KMS-11 (cell line): ENCODE data around the gene ETDA.
"Not testable (repeated sequence)": the region's sequence is repeated elsewhere in the genome, so short reads cannot be mapped to it uniquely, and the experiment has no call there.

ENCODE experiments used
- H2AFZ ChIP-seq: fragments of 200-600 bp; sonication (generic); 2 replicates; pipeline ENCODE4 v1.6.1; 2016; ENCODE audit warnings: antibody characterized with exemption, mixed run types, low read depth
- H3K27ac ChIP-seq: fragments of 200-600 bp; sonication (generic); 2 replicates; pipeline ENCODE4 v1.6.1; 2016; ENCODE audit warnings: mild to moderate bottlenecking, mixed run types
- H3K27me3 ChIP-seq: fragments of 200-600 bp; sonication (generic); 2 replicates; pipeline ENCODE4 v1.6.1; 2017; ENCODE audit warnings: mild to moderate bottlenecking, low read depth, mixed run types, moderate library complexity; ENCODE audit not compliant: insufficient read depth
- H3K36me3 ChIP-seq: fragments of 200-600 bp; sonication (generic); 2 replicates; pipeline ENCODE4 v1.6.1; 2017; ENCODE audit warnings: mild to moderate bottlenecking, mixed run types; ENCODE audit not compliant: insufficient read depth
- H3K4me1 ChIP-seq: fragments of 200-600 bp; sonication (generic); 2 replicates; pipeline ENCODE4 v1.6.1; 2016; ENCODE audit warnings: mild to moderate bottlenecking, low read depth, mixed run types; ENCODE audit not compliant: poor library complexity, severe bottlenecking
- H3K4me2 ChIP-seq: fragments of 200-600 bp; sonication (generic); 2 replicates; pipeline ENCODE4 v1.7.0; 2016; ENCODE audit warnings: mild to moderate bottlenecking, mixed run types
- H3K4me3 ChIP-seq: fragments of 200-600 bp; sonication (generic); IDR thresholded peaks from 2 replicates; pipeline ENCODE4 v1.6.1; 2017; ENCODE audit warnings: low read depth, low read length, mixed read lengths; ENCODE audit not compliant: insufficient read depth
- H3K79me2 ChIP-seq: fragments of 200-600 bp; sonication (generic); 2 replicates; pipeline ENCODE4 v1.6.1; 2016; ENCODE audit warnings: low read depth, mixed run types; ENCODE audit not compliant: insufficient read depth
- H3K9ac ChIP-seq: fragments of 200-600 bp; sonication (generic); 2 replicates; pipeline ENCODE4 v1.6.1; 2016; ENCODE audit warnings: mild to moderate bottlenecking, mixed run types
- H4K20me1 ChIP-seq: fragments of 200-600 bp; sonication (generic); 2 replicates; pipeline ENCODE4 v1.6.1; 2016; ENCODE audit warnings: mild to moderate bottlenecking, mixed run types; ENCODE audit not compliant: insufficient read depth
- CTCF ChIP-seq: fragments of 200-600 bp; sonication (generic); conservative IDR thresholded peaks from 2 replicates; pipeline ENCODE4 v1.6.1; 2017; ENCODE audit warnings: low read depth, mild to moderate bottlenecking, antibody characterized with exemption, low read length, moderate library complexity, mixed read lengths

Gene ETDA

DNA sequence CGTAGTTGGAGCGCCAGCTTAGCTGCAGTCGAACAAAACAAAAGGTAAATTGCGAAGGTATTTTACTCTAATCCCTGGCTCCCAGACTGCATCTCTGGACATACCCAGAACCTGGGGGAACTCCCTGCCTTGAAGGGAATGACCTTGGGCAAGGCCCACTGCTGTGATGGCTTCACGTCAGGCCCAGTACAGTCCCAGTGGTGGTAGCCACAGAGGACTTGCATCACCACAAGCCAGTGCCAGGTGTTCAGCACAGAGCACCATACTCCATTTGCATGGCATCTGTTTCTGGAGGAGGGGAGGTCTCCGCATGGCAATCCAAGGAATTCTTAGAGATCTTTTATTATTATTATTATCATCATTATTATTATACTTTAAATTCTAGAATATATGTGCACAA lies 5.6 kb downstream of the ETDA start:
- Histone ChIP-seq H3K9ac (no peak overlapping the region), H3K4me3 (no peak overlapping the region), H3K79me2 (no peaks in the 10 kb centered on the region), H2AFZ (no peak overlapping the region), H3K4me2 (no peak overlapping the region), H3K27ac (no peak overlapping the region), H3K4me1 (no peaks in the 10 kb centered on the region), H3K36me3 (no peaks in the 10 kb centered on the region), H4K20me1 (no peaks in the 10 kb centered on the region), H3K27me3 (no peaks in the 10 kb centered on the region)
- TF ChIP-seq CTCF, result no peak

- not testable (repeated sequence) for H3K4me2 ChIP-seq, H3K27me3 ChIP-seq
Observed at GRCh38 chrX:135260976-135261375, 9.1 kb downstream of the ETDA start.

DNA sequence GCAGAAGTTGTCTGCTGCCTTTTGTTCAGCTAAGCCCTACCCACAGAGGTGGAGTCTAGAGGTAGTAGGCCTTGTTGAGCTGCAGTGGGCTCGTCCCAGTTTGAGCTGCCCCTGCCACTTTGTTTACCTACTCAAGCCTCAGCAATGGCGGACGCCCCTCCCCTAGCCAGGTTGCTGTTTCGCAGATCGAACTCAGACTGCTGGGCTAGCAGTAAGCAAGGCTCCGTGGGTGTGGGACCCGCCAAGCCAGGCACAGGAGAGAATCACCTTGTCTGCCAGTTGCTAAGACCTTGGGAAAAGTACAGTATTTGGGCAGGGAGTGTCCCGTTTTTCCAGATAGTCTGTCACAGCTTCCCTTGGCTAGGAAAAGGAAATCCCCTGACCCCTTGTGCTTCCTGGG lies 11.5 kb downstream of the ETDA start:
- H3K4me1 ChIP-seq, H3K79me2 ChIP-seq, H3K27ac ChIP-seq, H3K4me2 ChIP-seq, H4K20me1 ChIP-seq, H3K9ac ChIP-seq, H2AFZ ChIP-seq, H3K4me3 ChIP-seq, H3K36me3 ChIP-seq, H3K27me3 ChIP-seq: not testable (repeated sequence)

More at GRCh38 chrX:135260976-135261375, 9.1 kb downstream of the ETDA start:
- not testable (repeated sequence) for H3K36me3 ChIP-seq, H3K79me2 ChIP-seq, H3K27ac ChIP-seq, H3K4me3 ChIP-seq, H3K9ac ChIP-seq, H2AFZ ChIP-seq, H4K20me1 ChIP-seq, H3K4me1 ChIP-seq

DNA sequence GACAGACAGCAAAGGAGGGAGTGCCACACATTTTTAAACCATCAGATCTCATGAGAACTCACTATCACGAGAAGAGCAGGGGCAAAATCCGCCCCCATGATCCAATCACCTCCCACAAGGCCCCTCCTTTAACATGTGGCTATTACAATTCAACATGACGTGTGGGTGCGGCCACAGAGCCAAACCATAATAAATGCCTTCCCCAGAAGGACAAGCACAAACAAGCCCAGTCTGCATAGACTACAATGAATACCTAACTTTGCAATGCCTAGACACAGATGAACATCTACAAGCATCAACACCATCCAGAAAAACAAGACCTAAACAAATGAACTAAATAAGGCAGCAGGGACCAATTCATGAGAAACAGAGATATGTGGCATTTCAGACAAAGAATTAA lies 12.3 kb downstream of the ETDA start:
- H3K4me1 ChIP-seq, result no peaks in the 10 kb centered on the region
- H2AFZ ChIP-seq, result no peak overlapping the region
- no peak for TF ChIP-seq CTCF
- H3K36me3 ChIP-seq, result no peaks in the 10 kb centered on the region
- no peak overlapping the region for H3K4me2 ChIP-seq
- no peak overlapping the region for H3K27ac ChIP-seq
- no peaks in the 10 kb centered on the region for H3K79me2 ChIP-seq
- no peaks in the 10 kb centered on the region for H3K27me3 ChIP-seq
- no peak overlapping the region for H3K4me3 ChIP-seq
- H4K20me1 ChIP-seq, result no peaks in the 10 kb centered on the region
- H3K9ac ChIP-seq, result no peak overlapping the region

DNA sequence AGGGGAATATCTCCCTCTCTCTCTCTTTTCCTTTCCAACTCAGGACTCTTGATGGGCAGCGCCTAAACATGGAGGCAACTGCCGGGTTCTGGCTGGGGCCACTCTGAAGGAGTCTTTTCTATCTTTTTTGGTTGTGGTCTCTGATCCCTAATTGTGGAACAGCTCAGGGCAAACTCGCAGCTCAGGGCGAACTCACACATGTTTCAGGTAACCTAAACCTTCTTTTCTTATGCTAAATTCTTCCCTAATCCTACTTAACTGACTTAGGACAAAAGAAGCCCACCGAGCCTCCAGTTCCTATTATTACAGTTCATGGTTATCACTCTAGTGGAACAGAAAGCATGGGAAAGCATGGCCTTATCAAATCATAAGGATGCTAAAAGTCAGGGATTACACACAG lies 21.3 kb downstream of the ETDA start:
- Histone ChIP-seq H3K9ac (no peak overlapping the region), H3K4me3 (no peak overlapping the region), H4K20me1 (no peaks in the 10 kb centered on the region), H3K36me3 (no peaks in the 10 kb centered on the region), H3K27me3 (no peaks in the 10 kb centered on the region), H3K4me1 (no peaks in the 10 kb centered on the region), H3K27ac (no peak overlapping the region), H3K79me2 (no peaks in the 10 kb centered on the region), H3K4me2 (no peak overlapping the region), H2AFZ (no peak overlapping the region)
- TF ChIP-seq CTCF, result no peak
